ENCODE results near the gene ETV7.
"Not testable (repeated sequence)": the region's sequence is repeated elsewhere in the genome, so short reads cannot be mapped to it uniquely, and the experiment has no call there.

The ETV7 gene

GRCh38 chr6:36340618-36341454 is 46.6 kb downstream of the ETV7 start:
- DNase-seq (ENCODE audit: low read depth, low spot score) = no peak

GRCh38 chr6:36340306-36340617 is 47.2 kb downstream of the ETV7 start:
- DNase-seq (ENCODE audit: low read depth, low spot score) = no peak

- DNase-seq (ENCODE audit: low read depth, low spot score) = no peak
Observed at GRCh38 chr6:36339146-36339545, 48.3 kb downstream of the ETV7 start.

- DNase-seq (ENCODE audit: low read depth, low spot score) = not testable (repeated sequence)
Observed at GRCh38 chr6:36338223-36338622, 49.2 kb downstream of the ETV7 start.

- DNase-seq (ENCODE audit: low read depth, low spot score) = no peak
Observed at GRCh38 chr6:36337814-36338213, 49.7 kb downstream of the ETV7 start.

GRCh38 chr6:36336779-36337241 is 50.7 kb downstream of the ETV7 start, which contains the start of gene BNIP5:
Gene BNIP5 (minus strand): TSS chr6:36336888. CDS start chr6:36330690, 6,198 bp downstream.
- DNase-seq (ENCODE audit: low read depth, low spot score) = no peak

- no peak for DNase-seq (ENCODE audit: low read depth, low spot score)
Observed at GRCh38 chr6:36336208-36336710, 51.2 kb downstream of the ETV7 start.

- DNase-seq (ENCODE audit: low read depth, low spot score) = no peak
Observed at GRCh38 chr6:36335465-36336207, 51.8 kb downstream of the ETV7 start.

GRCh38 chr6:36334832-36335459 is 52.5 kb downstream of the ETV7 start:
- DNase-seq (ENCODE audit: low read depth, low spot score) = no peak

GRCh38 chr6:36333931-36334725 is 53.3 kb downstream of the ETV7 start:
- no peak for DNase-seq (ENCODE audit: low read depth, low spot score)

GRCh38 chr6:36333171-36333895 is 54.1 kb downstream of the ETV7 start:
- DNase-seq (ENCODE audit: low read depth, low spot score) = no peak

- DNase-seq (ENCODE audit: low read depth, low spot score) = no peak
Observed at GRCh38 chr6:36331381-36331780, 56.1 kb downstream of the ETV7 start.

- no peak for DNase-seq (ENCODE audit: low read depth, low spot score)
Observed at GRCh38 chr6:36330366-36330765, 57.1 kb downstream of the ETV7 start.

- DNase-seq (ENCODE audit: low read depth, low spot score) = no peak
Observed at GRCh38 chr6:36329798-36330291, 57.6 kb downstream of the ETV7 start.

- DNase-seq (ENCODE audit: low read depth, low spot score) = no peak
Observed at GRCh38 chr6:36328600-36328999, 58.9 kb downstream of the ETV7 start.

- DNase-seq (ENCODE audit: low read depth, low spot score) = no peak
Observed at GRCh38 chr6:36327919-36328236, 59.6 kb downstream of the ETV7 start.

- no peak for DNase-seq (ENCODE audit: low read depth, low spot score)
Observed at GRCh38 chr6:36327226-36327918, 60.1 kb downstream of the ETV7 start.

- DNase-seq (ENCODE audit: low read depth, low spot score) = no peak
Observed at GRCh38 chr6:36326356-36326995, 61.0 kb downstream of the ETV7 start.

- DNase-seq (ENCODE audit: low read depth, low spot score) = no peak
Observed at GRCh38 chr6:36324715-36325114, 62.8 kb downstream of the ETV7 start.

GRCh38 chr6:36324191-36324590 is 63.3 kb downstream of the ETV7 start:
- no peak for DNase-seq (ENCODE audit: low read depth, low spot score)
